ENCODE results near the gene NTN1.

The NTN1 gene

DNA sequence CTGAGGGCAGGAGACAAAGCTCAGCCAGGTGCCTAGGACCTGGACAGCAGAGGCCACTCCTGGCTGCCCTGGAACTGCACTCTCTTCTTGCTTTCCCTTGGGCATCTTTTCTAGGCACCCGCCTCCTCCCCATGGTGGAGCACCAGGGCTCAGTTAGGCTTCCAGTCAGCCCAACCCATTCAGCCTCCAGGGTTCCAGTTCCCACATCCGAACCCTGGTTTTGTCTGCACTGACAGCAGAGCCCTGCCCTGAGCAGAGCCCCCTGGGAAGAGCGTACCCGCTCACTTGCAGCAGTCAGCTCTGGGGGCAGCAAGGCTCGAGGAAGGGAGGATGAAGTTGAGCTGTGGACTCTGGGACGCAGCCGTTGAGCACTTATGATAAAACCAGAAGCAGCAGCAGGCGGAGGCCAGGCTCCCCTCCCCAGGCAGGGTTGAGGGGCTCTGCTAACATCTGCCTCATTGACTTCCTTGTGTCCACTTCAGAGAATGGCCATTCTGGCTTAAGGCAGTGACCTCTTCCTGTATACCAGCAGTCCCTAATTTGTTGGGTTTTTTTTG, 213.2 kb downstream of the NTN1 start:
- in situ Hi-C loops (cut with MboI; ENCODE audit: low sequenced_read_pairs, unreplicated experiment): no loop called here
- no peak for DNase-seq (ENCODE audit: low spot score)
- TF ChIP-seq, protein P1, sequence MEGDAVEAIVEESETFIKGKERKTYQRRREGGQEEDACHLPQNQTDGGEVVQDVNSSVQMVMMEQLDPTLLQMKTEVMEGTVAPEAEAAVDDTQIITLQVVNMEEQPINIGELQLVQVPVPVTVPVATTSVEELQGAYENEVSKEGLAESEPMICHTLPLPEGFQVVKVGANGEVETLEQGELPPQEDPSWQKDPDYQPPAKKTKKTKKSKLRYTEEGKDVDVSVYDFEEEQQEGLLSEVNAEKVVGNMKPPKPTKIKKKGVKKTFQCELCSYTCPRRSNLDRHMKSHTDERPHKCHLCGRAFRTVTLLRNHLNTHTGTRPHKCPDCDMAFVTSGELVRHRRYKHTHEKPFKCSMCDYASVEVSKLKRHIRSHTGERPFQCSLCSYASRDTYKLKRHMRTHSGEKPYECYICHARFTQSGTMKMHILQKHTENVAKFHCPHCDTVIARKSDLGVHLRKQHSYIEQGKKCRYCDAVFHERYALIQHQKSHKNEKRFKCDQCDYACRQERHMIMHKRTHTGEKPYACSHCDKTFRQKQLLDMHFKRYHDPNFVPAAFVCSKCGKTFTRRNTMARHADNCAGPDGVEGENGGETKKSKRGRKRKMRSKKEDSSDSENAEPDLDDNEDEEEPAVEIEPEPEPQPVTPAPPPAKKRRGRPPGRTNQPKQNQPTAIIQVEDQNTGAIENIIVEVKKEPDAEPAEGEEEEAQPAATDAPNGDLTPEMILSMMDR (IDR thresholded peaks at IDR 0.05; ENCODE audit: borderline replicate concordance, control extremely low read depth, extremely low read depth, insufficient read depth, missing control alignments): no peak

DNA sequence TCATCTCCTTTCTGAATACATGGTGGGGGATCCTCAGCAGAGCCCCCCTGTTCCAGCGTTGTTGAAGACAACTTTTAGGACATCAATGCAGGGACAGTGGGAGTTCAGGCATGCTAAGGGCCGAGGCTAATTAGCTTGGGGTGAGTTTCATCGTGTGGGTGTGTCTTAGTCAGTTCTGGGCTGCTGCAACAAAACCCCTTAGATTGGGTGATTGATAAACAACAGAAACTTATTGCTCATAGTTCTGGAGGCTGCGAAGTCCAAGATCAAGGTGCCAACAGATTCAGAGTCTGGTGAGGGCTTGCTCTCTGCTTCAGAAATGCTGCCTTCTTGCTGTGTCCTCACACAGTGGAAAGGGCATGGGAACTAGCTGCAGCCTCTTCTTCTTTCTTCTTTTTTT, 214.0 kb downstream of the NTN1 start:
- in situ Hi-C loops (cut with MboI; ENCODE audit: low sequenced_read_pairs, unreplicated experiment): no loop called here
- TF ChIP-seq, protein P1 (IDR thresholded peaks at IDR 0.05; ENCODE audit: borderline replicate concordance, control extremely low read depth, extremely low read depth, insufficient read depth, missing control alignments): no peak
- DNase-seq (ENCODE audit: low spot score): no peak

DNA sequence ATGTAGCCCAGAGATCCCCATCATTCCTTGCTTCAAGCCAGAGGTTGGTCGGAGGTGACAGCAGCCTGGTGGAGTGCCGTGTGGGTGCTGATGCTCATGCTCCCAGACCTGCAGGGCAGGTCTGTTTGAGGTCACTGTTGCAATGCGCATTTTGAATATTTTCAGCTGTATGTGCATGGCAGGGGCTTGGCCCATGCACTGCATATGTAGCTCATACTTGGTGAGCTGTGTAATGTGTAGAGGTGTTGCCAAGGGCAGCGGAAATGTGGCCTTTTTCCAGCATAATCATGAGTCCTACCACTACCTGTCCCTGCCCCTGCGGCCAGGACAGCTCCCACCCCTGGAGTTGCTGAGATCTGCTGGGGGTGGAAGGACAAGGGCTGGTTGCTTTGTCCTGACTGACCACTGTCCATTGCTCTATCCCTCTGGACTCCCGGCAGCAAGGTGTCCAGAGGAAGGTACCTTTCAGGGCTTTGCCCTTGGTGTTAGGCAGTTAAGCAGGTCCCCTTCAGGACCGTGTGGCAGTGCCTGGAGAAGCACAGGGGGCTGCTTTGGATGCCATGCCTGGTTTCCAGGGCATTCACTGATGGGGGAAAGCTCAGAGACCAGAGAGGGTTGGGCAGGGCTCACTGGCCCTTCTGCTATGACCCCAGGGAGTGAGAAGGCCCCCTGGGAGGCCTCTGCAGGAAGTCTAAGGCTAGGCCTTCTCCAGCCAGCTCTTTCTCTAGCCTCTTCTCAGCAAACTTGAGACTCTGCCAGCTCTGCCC, 215.2 kb downstream of the NTN1 start:
- no peak for DNase-seq (ENCODE audit: low spot score)
- in situ Hi-C loops (cut with MboI; ENCODE audit: low sequenced_read_pairs, unreplicated experiment): no loop called here
- TF ChIP-seq, protein P1 (IDR thresholded peaks at IDR 0.05; ENCODE audit: borderline replicate concordance, control extremely low read depth, extremely low read depth, insufficient read depth, missing control alignments): no peak

DNA sequence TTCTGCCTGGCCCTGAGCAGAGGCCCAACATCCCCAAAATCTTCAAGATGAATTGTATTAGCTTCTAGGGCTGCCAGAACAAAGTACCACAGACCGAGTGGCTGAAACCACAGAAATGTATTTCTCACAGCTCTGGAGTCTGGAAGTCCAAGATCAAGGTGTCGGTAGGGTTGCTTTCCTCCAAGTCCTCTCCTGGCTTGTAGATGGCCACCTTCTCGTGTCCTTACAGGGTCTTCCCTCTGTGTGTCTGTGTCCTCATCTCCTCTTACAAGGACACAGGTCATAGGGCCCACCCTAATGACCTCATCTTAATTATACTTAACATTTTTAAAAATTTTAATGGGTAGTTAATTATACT, 215.7 kb downstream of the NTN1 start:
- no peak for DNase-seq (ENCODE audit: low spot score)
- TF ChIP-seq, protein P1 (IDR thresholded peaks at IDR 0.05; ENCODE audit: borderline replicate concordance, control extremely low read depth, extremely low read depth, insufficient read depth, missing control alignments): no peak
- in situ Hi-C loops (cut with MboI; ENCODE audit: low sequenced_read_pairs, unreplicated experiment): no loop called here

DNA sequence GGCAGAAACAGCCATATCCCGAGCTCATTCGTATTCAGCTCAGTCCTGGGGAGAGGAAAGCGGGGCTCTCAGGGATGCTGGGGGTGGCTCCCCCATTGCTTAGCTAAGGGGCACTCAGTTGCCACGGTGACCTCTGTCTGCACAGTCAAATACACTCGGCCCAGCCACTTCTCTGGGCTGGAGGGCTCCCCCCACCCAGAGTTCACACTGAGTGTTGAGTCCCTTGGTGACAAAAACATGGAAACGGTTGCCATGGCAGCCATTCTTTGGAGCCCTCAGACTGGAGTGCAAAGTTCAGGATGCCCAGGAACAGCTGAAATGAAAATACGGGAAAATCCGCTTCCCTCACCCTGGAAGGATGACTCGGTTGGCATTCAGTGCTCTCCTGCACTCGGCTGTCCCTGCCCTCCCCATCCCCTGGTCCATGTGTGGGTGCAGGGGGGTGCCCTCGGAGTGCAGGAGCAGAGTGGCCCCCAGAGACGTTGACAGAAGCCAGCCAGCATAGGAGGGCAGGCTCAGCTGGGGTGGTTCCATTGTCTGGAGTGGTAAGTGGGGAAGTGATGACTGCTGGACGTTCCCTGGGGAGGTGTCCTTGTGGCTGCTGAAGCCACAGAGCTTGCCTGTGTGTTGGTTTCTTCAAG, 216.5 kb downstream of the NTN1 start:
- in situ Hi-C loops (cut with MboI; ENCODE audit: low sequenced_read_pairs, unreplicated experiment): no loop called here
- no peak for DNase-seq (ENCODE audit: low spot score)
- TF ChIP-seq, protein P1 (IDR thresholded peaks at IDR 0.05; ENCODE audit: borderline replicate concordance, control extremely low read depth, extremely low read depth, insufficient read depth, missing control alignments): no peak

DNA sequence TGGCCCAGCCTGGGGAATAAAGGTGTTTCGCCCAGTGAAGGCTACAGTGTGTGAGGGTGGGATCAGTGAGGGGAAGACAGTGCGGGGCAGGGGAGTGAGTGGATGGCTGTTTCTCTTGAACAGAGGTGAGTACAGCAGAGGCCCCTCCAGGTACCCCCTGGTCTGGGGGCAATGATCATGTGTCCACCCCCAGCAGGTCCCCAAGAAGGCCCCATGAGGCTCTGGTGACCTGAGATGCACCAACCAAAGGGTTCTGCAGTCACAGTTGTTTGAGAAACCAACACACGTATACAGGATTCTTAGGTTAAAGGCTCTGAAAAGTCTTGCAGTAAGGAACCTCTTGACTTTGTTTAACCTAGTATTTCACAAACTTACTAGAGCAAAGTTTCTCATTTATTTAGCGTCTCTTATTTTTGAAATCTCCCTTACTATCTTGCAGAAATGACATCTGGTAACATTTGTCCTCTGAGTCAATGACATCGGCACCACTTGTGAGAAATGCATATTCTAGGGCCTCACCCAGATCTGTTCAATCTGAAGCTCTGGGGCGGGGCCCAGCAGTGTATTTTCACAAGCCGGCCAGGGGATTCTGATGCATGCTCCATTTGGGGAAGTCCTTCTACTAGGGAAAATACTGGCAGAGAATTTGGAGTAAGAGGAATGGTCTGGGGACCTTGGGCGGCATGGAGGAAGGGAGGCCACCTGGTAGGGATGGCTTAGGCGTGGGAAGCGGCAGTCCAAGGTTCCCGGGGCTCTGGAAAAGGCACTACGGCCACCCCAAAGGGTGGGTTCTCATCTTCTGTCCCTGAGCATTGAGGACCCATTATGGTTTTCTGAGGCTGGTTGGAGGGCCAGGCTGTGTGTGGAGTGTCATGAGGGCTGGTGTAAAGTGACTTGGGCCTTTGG, 217.3 kb downstream of the NTN1 start:
- TF ChIP-seq, protein P1 (IDR thresholded peaks at IDR 0.05; ENCODE audit: borderline replicate concordance, control extremely low read depth, extremely low read depth, insufficient read depth, missing control alignments): no peak

More for the DNA sequence above, 217.3 kb downstream of the NTN1 start:
- in situ Hi-C loops (cut with MboI; ENCODE audit: low sequenced_read_pairs, unreplicated experiment): no loop called here
- no peak for DNase-seq (ENCODE audit: low spot score)
